Measurements from ENCODE around the gene ZNF462.

DNA sequence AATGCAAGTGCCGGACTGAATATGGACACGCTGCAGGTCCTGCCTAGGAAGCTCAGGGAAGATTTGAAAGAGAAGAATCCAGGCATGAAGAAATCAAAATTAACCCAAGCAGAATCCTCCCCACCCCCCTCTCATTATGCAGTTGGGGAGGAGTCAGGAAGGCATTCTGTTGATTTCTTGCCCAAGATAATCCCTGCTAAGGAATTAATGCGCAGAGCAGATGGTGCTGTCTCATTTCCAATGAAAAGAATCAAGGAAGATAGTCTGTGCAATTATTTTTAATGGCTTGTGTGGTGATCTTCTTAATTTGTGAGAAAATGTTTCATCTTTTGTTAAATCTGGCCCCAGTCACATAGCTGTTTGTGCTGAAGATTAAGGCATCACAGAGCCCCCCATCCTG is 145.0 kb downstream of the ZNF462 start:
- no peak for TF ChIP-seq ZNF274 (IDR thresholded peaks at IDR 0.05; ENCODE audit: low read depth, low read length)
- TF ChIP-seq SUZ12 (IDR thresholded peaks at IDR 0.05; ENCODE audit: extremely low read depth, insufficient read depth, insufficient read length): no peak
